HG02759 (cell line): Measurements from ENCODE around the gene ZNF581.

Experiments
- ATAC-seq: cut with Tn5 transposase; IDR thresholded peaks from one replicate; pipeline ENCODE4 v1.9.1; 2021; ENCODE audit warnings: mild to moderate bottlenecking, moderate library complexity; ENCODE audit not compliant: unreplicated experiment

The ZNF581 gene

DNA sequence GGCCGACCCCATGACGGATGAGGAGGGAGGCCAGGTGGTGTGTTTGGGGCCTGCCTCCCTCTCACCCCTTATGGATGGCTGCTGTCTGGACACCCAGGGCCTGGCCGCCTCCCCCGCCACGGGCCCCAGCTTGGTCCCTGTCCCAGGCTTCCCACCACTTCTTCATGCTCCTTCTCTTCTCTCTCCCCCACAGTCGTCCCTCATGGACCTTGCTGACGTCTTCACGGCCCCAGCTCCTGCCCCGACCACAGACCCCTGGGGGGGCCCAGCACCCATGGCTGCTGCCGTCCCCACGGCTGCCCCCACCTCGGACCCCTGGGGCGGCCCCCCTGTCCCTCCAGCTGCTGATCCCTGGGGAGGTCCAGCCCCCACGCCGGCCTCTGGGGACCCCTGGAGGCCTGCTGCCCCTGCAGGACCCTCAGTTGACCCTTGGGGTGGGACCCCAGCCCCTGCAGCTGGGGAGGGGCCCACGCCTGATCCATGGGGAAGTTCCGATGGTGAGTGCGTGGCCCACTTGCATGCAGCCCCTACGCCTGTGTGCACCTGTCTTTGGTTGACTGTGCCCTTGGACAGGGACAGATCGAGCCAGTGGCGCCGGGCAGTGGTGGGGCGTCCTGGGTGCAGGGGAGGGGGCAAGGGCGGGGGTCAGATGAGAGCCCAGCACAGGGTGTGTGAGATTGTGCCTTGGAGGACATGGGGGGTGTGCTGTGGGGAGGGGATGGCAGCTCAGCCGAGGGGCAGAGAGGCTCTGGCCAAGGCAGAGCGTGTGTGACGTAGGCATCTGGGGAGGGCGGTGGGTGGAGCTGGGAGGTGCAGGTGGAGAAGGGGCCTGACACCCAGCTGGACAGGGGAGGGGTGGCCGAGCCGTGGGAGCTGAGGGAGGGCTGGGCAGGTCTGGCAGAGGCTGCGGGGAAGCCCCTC is 48.4 kb downstream of the ZNF581 start:
- no peak for ATAC-seq

DNA sequence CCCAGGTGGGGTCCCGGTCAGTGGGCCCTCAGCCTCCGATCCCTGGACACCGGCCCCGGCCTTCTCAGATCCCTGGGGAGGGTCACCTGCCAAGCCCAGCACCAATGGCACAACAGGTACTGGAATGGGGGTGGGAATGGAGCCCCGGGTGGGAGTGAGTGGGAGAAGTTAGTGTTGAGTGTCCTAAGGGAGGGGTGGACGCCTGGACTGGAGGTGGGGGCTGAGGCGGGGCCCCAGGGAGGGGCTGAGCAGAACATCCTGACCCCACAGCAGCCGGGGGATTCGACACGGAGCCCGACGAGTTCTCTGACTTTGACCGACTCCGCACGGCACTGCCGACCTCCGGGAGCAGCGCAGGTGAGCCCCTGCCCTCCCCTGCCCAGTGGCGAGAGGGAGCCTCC is 49.2 kb downstream of the ZNF581 start:
- ATAC-seq: no peak

DNA sequence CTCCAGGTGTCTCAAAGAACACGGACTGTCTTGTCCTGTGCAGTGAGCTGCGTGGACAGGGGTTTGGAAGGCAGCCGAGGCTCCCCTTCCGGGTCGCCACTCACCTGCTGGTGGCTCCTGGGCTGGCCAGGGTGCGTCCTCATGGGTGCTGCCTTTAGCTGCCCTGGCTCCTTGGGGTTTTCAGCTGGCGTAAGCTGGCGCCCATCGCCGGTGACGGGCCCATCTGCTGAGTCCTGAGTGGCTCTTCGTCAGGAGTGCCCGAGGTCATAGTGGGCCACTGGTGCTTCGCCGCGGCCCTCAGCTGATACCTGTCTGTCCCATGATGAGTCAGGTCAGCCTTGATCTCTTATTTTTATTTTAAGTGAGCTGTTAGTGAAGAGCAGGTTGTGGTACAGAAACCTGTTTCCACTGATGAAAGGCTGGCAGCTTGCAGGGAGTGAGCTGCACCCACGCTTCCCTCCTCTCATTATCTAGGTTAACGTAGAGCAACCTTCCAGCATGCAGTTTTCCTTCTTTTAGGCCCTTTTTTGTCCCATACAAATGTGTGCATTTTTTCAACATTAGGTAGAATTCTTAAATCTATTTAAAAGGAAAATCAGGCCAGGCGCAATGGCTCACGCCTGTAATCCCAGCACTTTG is 50.0 kb downstream of the ZNF581 start:
- ATAC-seq: no peak

GRCh38 chr19:55694241-55694655 is 50.8 kb downstream of the ZNF581 start:
- no peak for ATAC-seq

DNA sequence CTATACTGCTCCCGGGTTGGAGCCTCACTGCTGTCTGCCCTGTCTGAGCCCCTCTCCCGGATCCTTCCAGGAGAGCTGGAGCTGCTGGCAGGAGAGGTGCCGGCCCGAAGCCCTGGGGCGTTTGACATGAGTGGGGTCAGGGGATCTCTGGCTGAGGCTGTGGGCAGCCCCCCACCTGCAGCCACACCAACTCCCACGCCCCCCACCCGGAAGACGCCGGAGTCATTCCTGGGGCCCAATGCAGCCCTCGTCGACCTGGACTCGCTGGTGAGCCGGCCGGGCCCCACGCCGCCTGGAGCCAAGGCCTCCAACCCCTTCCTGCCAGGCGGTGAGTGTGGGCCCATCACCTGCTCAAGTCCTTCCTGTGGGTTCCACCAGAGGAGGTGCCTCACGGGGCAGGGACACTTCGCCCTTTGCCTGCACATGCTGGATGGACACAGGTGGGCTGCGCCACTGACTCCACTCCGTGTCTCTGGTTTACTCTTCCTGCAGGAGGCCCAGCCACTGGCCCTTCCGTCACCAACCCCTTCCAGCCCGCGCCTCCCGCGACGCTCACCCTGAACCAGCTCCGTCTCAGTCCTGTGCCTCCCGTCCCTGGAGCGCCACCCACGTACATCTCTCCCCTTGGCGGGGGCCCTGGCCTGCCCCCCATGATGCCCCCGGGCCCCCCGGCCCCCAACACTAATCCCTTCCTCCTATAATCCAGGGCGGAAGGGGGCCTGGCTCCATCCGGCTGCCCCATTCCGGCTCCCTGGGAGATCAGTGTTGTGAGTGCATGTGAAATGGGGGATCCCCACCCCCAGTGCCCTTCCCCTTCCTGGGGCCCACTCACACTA is 51.4 kb downstream of the ZNF581 start:
- no peak for ATAC-seq
